ENCODE results near the gene VRTN. TPM values are rescaled to one million over a fixed set of nuclear protein-coding genes. Genes with fewer than 3 reads are reported as not detected.

The VRTN gene
- polyA plus RNA-seq, 1 donor from 2014 or later, result not detected

- H3K27ac ChIP-seq (ENCODE audit: low read length), result no peak overlapping the region
- H3F3A ChIP-seq (ENCODE audit: insufficient read depth, low read length, poor library complexity, severe bottlenecking), result no peaks in the 10 kb centered on the region
- H3K9me2 ChIP-seq (ENCODE audit: insufficient read depth, low read length), result no peaks in the 10 kb centered on the region
- no peak overlapping the region for H3K9ac ChIP-seq (ENCODE audit: low read length)
- no peak overlapping the region for H3K4me2 ChIP-seq (ENCODE audit: low read length)
- H3K9me3 ChIP-seq (ENCODE audit: low read length), result no peaks in the 10 kb centered on the region
- H3K27me3 ChIP-seq (ENCODE audit: insufficient read depth, low read depth, low read length), result no peaks in the 10 kb centered on the region
- TF ChIP-seq EP300 (conservative IDR thresholded peaks at IDR 0.05; ENCODE audit: poor library complexity, severe bottlenecking), result no peak
- TF ChIP-seq SMC3 (conservative IDR thresholded peaks at IDR 0.05; ENCODE audit: poor library complexity), result no peak
- TF ChIP-seq REST (IDR thresholded peaks at IDR 0.05; ENCODE audit: borderline replicate concordance), result no peak
- no peak for TF ChIP-seq RAD21 (conservative IDR thresholded peaks at IDR 0.05)
- no peak for TF ChIP-seq TAF1 (IDR thresholded peaks at IDR 0.05; ENCODE audit: low read depth)
- TF ChIP-seq EZH2 (IDR thresholded peaks at IDR 0.05; ENCODE audit: borderline replicate concordance, insufficient read depth, low read length, poor library complexity, severe bottlenecking), result no peak
- TF ChIP-seq CTCF (IDR thresholded peaks at IDR 0.05; ENCODE audit: poor library complexity, severe bottlenecking), result no peak
- no peak for TF ChIP-seq POLR2AphosphoS5 (IDR thresholded peaks at IDR 0.05)
- H3K4me3 ChIP-seq (ENCODE audit: low read length), result no peak overlapping the region
- no peaks in the 10 kb centered on the region for H4K20me1 ChIP-seq (ENCODE audit: insufficient read depth)
- H2AFZ ChIP-seq (ENCODE audit: low read depth, low read length), result no peak overlapping the region
- no peaks in the 10 kb centered on the region for H3K36me3 ChIP-seq (ENCODE audit: insufficient read depth, low read length)
- no peaks in the 10 kb centered on the region for H3K79me2 ChIP-seq (replicated peaks; ENCODE audit: insufficient read depth, low read length)
Observed at GRCh38 chr14:74368026-74368425, 19.8 kb downstream of the VRTN start.

- no peak overlapping the region for H3K4me2 ChIP-seq (ENCODE audit: low read length)
- no peaks in the 10 kb centered on the region for H3K36me3 ChIP-seq (ENCODE audit: insufficient read depth, low read length)
- H3F3A ChIP-seq (ENCODE audit: insufficient read depth, low read length, poor library complexity, severe bottlenecking), result no peaks in the 10 kb centered on the region
- no peak overlapping the region for H3K9ac ChIP-seq (ENCODE audit: low read length)
- no peak overlapping the region for H2AFZ ChIP-seq (ENCODE audit: low read depth, low read length)
- no peak for TF ChIP-seq TAF1 (IDR thresholded peaks at IDR 0.05; ENCODE audit: low read depth)
- no peak for TF ChIP-seq POLR2AphosphoS5 (IDR thresholded peaks at IDR 0.05)
- no peak for TF ChIP-seq MXI1 (conservative IDR thresholded peaks at IDR 0.05; ENCODE audit: poor library complexity, severe bottlenecking)
- TF ChIP-seq RAD21 (conservative IDR thresholded peaks at IDR 0.05), result no peak
- no peak for TF ChIP-seq CTCF (IDR thresholded peaks at IDR 0.05; ENCODE audit: poor library complexity, severe bottlenecking)
- TF ChIP-seq REST (IDR thresholded peaks at IDR 0.05; ENCODE audit: borderline replicate concordance), result no peak
- TF ChIP-seq EP300 (conservative IDR thresholded peaks at IDR 0.05; ENCODE audit: poor library complexity, severe bottlenecking), result no peak
- no peak for TF ChIP-seq SMC3 (conservative IDR thresholded peaks at IDR 0.05; ENCODE audit: poor library complexity)
- no peak for TF ChIP-seq EZH2 (IDR thresholded peaks at IDR 0.05; ENCODE audit: borderline replicate concordance, insufficient read depth, low read length, poor library complexity, severe bottlenecking)
- H3K27me3 ChIP-seq (ENCODE audit: insufficient read depth, low read depth, low read length), result no peaks in the 10 kb centered on the region
- no peaks in the 10 kb centered on the region for H3K9me2 ChIP-seq (ENCODE audit: insufficient read depth, low read length)
- no peaks in the 10 kb centered on the region for H3K9me3 ChIP-seq (ENCODE audit: low read length)
- H3K27ac ChIP-seq (ENCODE audit: low read length), result no peak overlapping the region
- no peaks in the 10 kb centered on the region for H4K20me1 ChIP-seq (ENCODE audit: insufficient read depth)
- H3K4me3 ChIP-seq (ENCODE audit: low read length), result no peak overlapping the region
- H3K79me2 ChIP-seq (replicated peaks; ENCODE audit: insufficient read depth, low read length), result no peaks in the 10 kb centered on the region
Observed at GRCh38 chr14:74368441-74368840, 20.2 kb downstream of the VRTN start.
